HepG2 (cell line): ENCODE measurements around the gene DHH. TPM values are rescaled to one million over a fixed set of nuclear protein-coding genes. Genes with fewer than 3 reads are reported as not detected.

Experiments
- AGO2 ChIP-seq: fragments of 200-400 bp; formaldehyde crosslinking; optimal IDR thresholded peaks from 2 replicates; pipeline ENCODE3; 2017; ENCODE audit warnings: mild to moderate bottlenecking, low read depth, low read length, moderate library complexity
- CHD4 ChIP-seq: fragments of 200-600 bp; sonication (generic); IDR thresholded peaks from 2 replicates; pipeline ENCODE4 v1.7.0; 2017; ENCODE audit warnings: mild to moderate bottlenecking, low read length, borderline replicate concordance
- DMTF1 ChIP-seq: sonication (generic); formaldehyde crosslinking; IDR thresholded peaks from 2 replicates; pipeline ENCODE4 v1.4.0; 2020; ENCODE audit warnings: mild to moderate bottlenecking, missing genetic modification reagents
- FOXC1 ChIP-seq: sonication (generic); formaldehyde crosslinking; IDR thresholded peaks from 2 replicates; pipeline ENCODE4 v1.8.0; 2022; ENCODE audit warnings: mild to moderate bottlenecking, missing genetic modification reagents, borderline replicate concordance
- HNRNPL ChIP-seq: fragments of 200-400 bp; formaldehyde crosslinking; IDR thresholded peaks from 2 replicates; pipeline ENCODE4 v1.6.1; 2017; ENCODE audit warnings: mild to moderate bottlenecking, low read depth, low read length
- IRX3 ChIP-seq: sonication (generic); formaldehyde crosslinking; IDR thresholded peaks from 2 replicates; pipeline ENCODE4 v1.8.1; 2023; ENCODE audit warnings: mild to moderate bottlenecking, low read depth, missing genetic modification reagents, borderline replicate concordance
- MZF1 ChIP-seq: sonication (generic); formaldehyde crosslinking; IDR thresholded peaks from 2 replicates; pipeline ENCODE4 v1.8.1; 2023; ENCODE audit warnings: mild to moderate bottlenecking, missing genetic modification reagents, borderline replicate concordance
- TEAD3 ChIP-seq: optimal IDR thresholded peaks from 2 replicates; pipeline ENCODE3; 2016; ENCODE audit warnings: borderline replicate concordance
- ZMAT3 ChIP-seq: sonication (generic); formaldehyde crosslinking; conservative IDR thresholded peaks from 2 replicates; pipeline ENCODE4 v1.7.0; 2021; ENCODE audit warnings: missing genetic modification reagents
- ZNF235 ChIP-seq: sonication (generic); formaldehyde crosslinking; IDR thresholded peaks from 2 replicates; pipeline ENCODE4 v1.8.1; 2023; ENCODE audit warnings: mild to moderate bottlenecking, missing genetic modification reagents, borderline replicate concordance
- ZNF451 ChIP-seq: sonication (generic); formaldehyde crosslinking; IDR thresholded peaks from 2 replicates; pipeline ENCODE4 v1.5.0; 2020; ENCODE audit warnings: mild to moderate bottlenecking, missing genetic modification reagents
- ZNF530 ChIP-seq: sonication (generic); formaldehyde crosslinking; IDR thresholded peaks from 2 replicates; pipeline ENCODE4 v1.5.0; 2020; ENCODE audit warnings: low read depth, mild to moderate bottlenecking, missing genetic modification reagents
- ZNF773 ChIP-seq: sonication (generic); formaldehyde crosslinking; IDR thresholded peaks from 2 replicates; pipeline ENCODE4 v1.4.0; 2020; ENCODE audit warnings: missing genetic modification reagents, borderline replicate concordance
- polyA plus RNA-seq, 8 experiments: library from polyadenylated mRNA; depleted of rRNA in 3 of 8; stranded (reverse) in 7 of 8; unstranded in 1 of 8; fragments of >200 nt; fragmentation: Illumina TruSeq in 4 of 8; extraction: Trizol in 4 of 8; gene quantifications; 2 replicates each; pipeline versions ENCODE4 v1.2.1 to v1.2.3, GENCODE V29; 2011 to 2016; ENCODE audit warnings: low read depth in 4 of 8, missing spikeins in 1 of 8, mixed read lengths in 1 of 8; ENCODE audit not compliant: insufficient read depth in 1 of 8
- total RNA-seq, 5 experiments: library from RNA; depleted of rRNA; stranded (reverse); fragments of >200 nt; fragmentation: Illumina TruSeq; extraction: Trizol; gene quantifications; 2 replicates each; pipeline ENCODE4 v1.2.3, GENCODE V29; 2016; ENCODE audit warnings: low read depth in 1 of 5
- TF ChIP-seq, protein P1 (sequence below): sonication (generic); formaldehyde crosslinking; conservative IDR thresholded peaks from 2 replicates; pipeline ENCODE4 v1.8.0; 2022; ENCODE audit warnings: missing genetic modification reagents

DHH gene
- total and polyA plus RNA-seq, 2 of the 13 experiments (the other 11 are each of a cell fraction or from before 2014, with no cell fraction given) = not detected

DNA sequence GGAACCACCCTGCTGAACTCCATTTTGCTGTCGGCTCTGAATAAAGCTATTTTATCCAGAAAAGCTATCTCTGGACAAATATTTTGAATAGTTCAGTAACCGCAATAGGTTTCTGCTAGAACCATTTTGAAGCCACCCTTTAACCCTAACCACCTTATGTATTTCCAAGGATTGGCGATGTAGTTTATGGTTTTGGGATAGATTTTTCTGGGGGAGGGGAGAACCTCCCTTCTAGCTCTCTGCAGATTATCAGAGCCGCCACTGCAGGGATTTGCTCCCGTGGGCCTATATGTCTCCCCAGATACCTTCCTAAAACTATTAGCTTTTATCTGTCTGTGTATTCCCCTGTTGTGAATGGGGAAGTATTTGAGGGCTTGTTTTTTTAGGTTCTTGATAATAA is 38.4 kb upstream of the DHH start (continued):
- TF ChIP-seq DMTF1 (CRISPR knock-in tag) = no peak
- no peak for TF ChIP-seq CHD4
- TF ChIP-seq ZNF451 (CRISPR knock-in tag) = no peak
- TF ChIP-seq ZNF773 = no peak
- no peak for TF ChIP-seq ZMAT3 (CRISPR knock-in tag)
- TF ChIP-seq, protein P1, sequence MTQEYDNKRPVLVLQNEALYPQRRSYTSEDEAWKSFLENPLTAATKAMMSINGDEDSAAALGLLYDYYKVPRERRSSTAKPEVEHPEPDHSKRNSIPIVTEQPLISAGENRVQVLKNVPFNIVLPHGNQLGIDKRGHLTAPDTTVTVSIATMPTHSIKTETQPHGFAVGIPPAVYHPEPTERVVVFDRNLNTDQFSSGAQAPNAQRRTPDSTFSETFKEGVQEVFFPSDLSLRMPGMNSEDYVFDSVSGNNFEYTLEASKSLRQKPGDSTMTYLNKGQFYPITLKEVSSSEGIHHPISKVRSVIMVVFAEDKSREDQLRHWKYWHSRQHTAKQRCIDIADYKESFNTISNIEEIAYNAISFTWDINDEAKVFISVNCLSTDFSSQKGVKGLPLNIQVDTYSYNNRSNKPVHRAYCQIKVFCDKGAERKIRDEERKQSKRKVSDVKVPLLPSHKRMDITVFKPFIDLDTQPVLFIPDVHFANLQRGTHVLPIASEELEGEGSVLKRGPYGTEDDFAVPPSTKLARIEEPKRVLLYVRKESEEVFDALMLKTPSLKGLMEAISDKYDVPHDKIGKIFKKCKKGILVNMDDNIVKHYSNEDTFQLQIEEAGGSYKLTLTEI (CRISPR knock-in tag) = no peak
- TF ChIP-seq FOXC1 (CRISPR knock-in tag) = no peak
- no peak for TF ChIP-seq AGO2
- TF ChIP-seq IRX3 (CRISPR knock-in tag) = no peak
- no peak for TF ChIP-seq HNRNPL
- no peak for TF ChIP-seq ZNF530 (CRISPR knock-in tag)
- no peak for TF ChIP-seq TEAD3 (CRISPR knock-in tag)
- no peak for TF ChIP-seq ZNF235
- no peak for TF ChIP-seq MZF1 (CRISPR knock-in tag)
